Thyroid gland (tissue), 4 donors: ENCODE results near the gene PRELP.
"Not testable (repeated sequence)": the region's sequence is repeated elsewhere in the genome, so short reads cannot be mapped to it uniquely, and the experiment has no call there.

Experiments used
- CTCF ChIP-seq, 6 experiments: fragments of 200-600 bp in 3 of 6; fragments of 450-650 bp in 3 of 6; sonication (generic) in 3 of 6; IDR thresholded peaks; one replicate each; pipeline ENCODE4 v1.5.1; 2016 to 2019; ENCODE audit warnings: antibody characterized with exemption in 6 of 6, mild to moderate bottlenecking in 2 of 6, inconsistent platforms in 1 of 6, moderate library complexity in 1 of 6
- POLR2A ChIP-seq, 2 donors: fragments of 450-650 bp; IDR thresholded peaks; one replicate each; pipeline ENCODE4 v1.6.1; 2017; ENCODE audit warnings: antibody characterized with exemption in 2 of 2, mild to moderate bottlenecking in 2 of 2, moderate library complexity in 1 of 2

GRCh38 chr1:203518139-203518538 lies 42.5 kb downstream of the PRELP start:
- TF ChIP-seq CTCF, POLR2A (IDR thresholded peaks at IDR 0.05): not testable (repeated sequence)
